Measurements from ENCODE around the gene PIP4K2C.
A peak's percentile ranks its signal among the peaks of the same experiment; 100 is the strongest.

Gene PIP4K2C

GRCh38 chr12:57604992-57605810 lies 14.2 kb downstream of the PIP4K2C start:
- H3K27me3 ChIP-seq (ENCODE audit: insufficient read depth, poor library complexity, severe bottlenecking) = peaks cover 33% of the 10 kb centered on the region
- no peak for DNase-seq (ENCODE audit: low read depth in 1 of 2, low spot score in 1 of 2)
- no peak overlapping the region for H3K27ac ChIP-seq (replicated peaks)
- no peak for TF ChIP-seq REST (IDR thresholded peaks at IDR 0.05; ENCODE audit: insufficient replicate concordance, low read depth)
- no peak for TF ChIP-seq SPI1 (IDR thresholded peaks at IDR 0.05; ENCODE audit: borderline replicate concordance, low read depth)
- TF ChIP-seq POLR2AphosphoS5 (IDR thresholded peaks at IDR 0.05; ENCODE audit: low read depth) = no peak
- no peak for TF ChIP-seq GABPA (IDR thresholded peaks at IDR 0.05; ENCODE audit: low read depth)
- TF ChIP-seq CTCF (IDR thresholded peaks at IDR 0.05; ENCODE audit: insufficient read depth, low read length) = no peak
- peak overlapping the region; percentile 21 for H3K4me3 ChIP-seq (replicated peaks; ENCODE audit: insufficient read depth, low read length)

- no peak for TF ChIP-seq SPI1 (IDR thresholded peaks at IDR 0.05; ENCODE audit: borderline replicate concordance, low read depth)
- TF ChIP-seq REST (IDR thresholded peaks at IDR 0.05; ENCODE audit: insufficient replicate concordance, low read depth) = no peak
- no peak for TF ChIP-seq POLR2AphosphoS5 (IDR thresholded peaks at IDR 0.05; ENCODE audit: low read depth)
- TF ChIP-seq GABPA (IDR thresholded peaks at IDR 0.05; ENCODE audit: low read depth) = no peak
- TF ChIP-seq CTCF (IDR thresholded peaks at IDR 0.05; ENCODE audit: insufficient read depth, low read length) = no peak
- no peak overlapping the region for H3K4me3 ChIP-seq (replicated peaks; ENCODE audit: insufficient read depth, low read length)
- H3K27ac ChIP-seq (replicated peaks) = no peak overlapping the region
- peaks cover 40% of the 10 kb centered on the region for H3K27me3 ChIP-seq (ENCODE audit: insufficient read depth, poor library complexity, severe bottlenecking)
- DNase-seq (ENCODE audit: low read depth in 1 of 2, low spot score in 1 of 2) = no peak
Measured at GRCh38 chr12:57605811-57606311, 14.9 kb downstream of the PIP4K2C start.

GRCh38 chr12:57606399-57606798 lies 15.4 kb downstream of the PIP4K2C start:
- TF ChIP-seq GABPA (IDR thresholded peaks at IDR 0.05; ENCODE audit: low read depth) = no peak
- no peak for TF ChIP-seq REST (IDR thresholded peaks at IDR 0.05; ENCODE audit: insufficient replicate concordance, low read depth)
- no peak for TF ChIP-seq SPI1 (IDR thresholded peaks at IDR 0.05; ENCODE audit: borderline replicate concordance, low read depth)
- no peak for TF ChIP-seq CTCF (IDR thresholded peaks at IDR 0.05; ENCODE audit: insufficient read depth, low read length)
- Histone ChIP-seq H3K4me3 (replicated peaks; ENCODE audit: insufficient read depth, low read length) (no peak overlapping the region), H3K27me3 (ENCODE audit: insufficient read depth, poor library complexity, severe bottlenecking) (peaks cover 45% of the 10 kb centered on the region), H3K27ac (replicated peaks) (no peak overlapping the region)
- no peak for DNase-seq (ENCODE audit: low read depth in 1 of 2, low spot score in 1 of 2)
